Measurements from ENCODE around the gene ZNF407. TPM values are rescaled to one million over a fixed set of nuclear protein-coding genes. Genes with fewer than 3 reads are reported as not detected.

Gene ZNF407
- total and polyA plus RNA-seq, 2 experiments from 2014 or later, result 2.1 to 10.4 TPM

- TF ChIP-seq ETS1 (IDR thresholded peaks at IDR 0.05) (no peak), EZH2 (IDR thresholded peaks at IDR 0.05; ENCODE audit: low read depth, unreplicated experiment) (no peak), POLR2AphosphoS5 (IDR thresholded peaks at IDR 0.05; ENCODE audit: low read depth) (no peak), ZNF462 (CRISPR knock-in tag; IDR thresholded peaks at IDR 0.05) (no peak), ZNF331 (CRISPR knock-in tag; IDR thresholded peaks at IDR 0.05; ENCODE audit: low read depth) (no peak), JUNB (IDR thresholded peaks at IDR 0.05; ENCODE audit: unreplicated experiment) (no peak), CTCF (conservative IDR thresholded peaks at IDR 0.05; ENCODE audit: low read depth in 2 of 2) (no peak)
- no peak overlapping the region for H3K27ac ChIP-seq (ENCODE audit: low read depth)
- H3K27me3 ChIP-seq (ENCODE audit: insufficient read depth), result no peaks in the 10 kb centered on the region
- ATAC-seq (no peak), DNase-seq (ENCODE audit: low spot score) (no peak)
- Mint-ChIP-seq H3K9me3 (peaks cover 35% of the 10 kb centered on the region), H3K27me3 (ENCODE audit: insufficient read depth, low read depth, poor library complexity) (peaks cover 4% of the 10 kb centered on the region), H3K4me1 (no peaks in the 10 kb centered on the region), H3K4me3 (no peak overlapping the region), H3K27ac (no peak overlapping the region), H3K36me3 (ENCODE audit: low read depth) (peaks cover 18% of the 10 kb centered on the region)
- no peaks in the 10 kb centered on the region for H3K79me2 ChIP-seq (replicated peaks; ENCODE audit: insufficient read depth)
- no peaks in the 10 kb centered on the region for H3K4me1 ChIP-seq (ENCODE audit: insufficient read depth)
- H4K20me1 ChIP-seq (replicated peaks; ENCODE audit: insufficient read depth), result no peaks in the 10 kb centered on the region
- H3F3A ChIP-seq (replicated peaks; ENCODE audit: low read depth), result no peaks in the 10 kb centered on the region
- no peak overlapping the region for H3K4me3 ChIP-seq
- no peaks in the 10 kb centered on the region for H3K36me3 ChIP-seq (ENCODE audit: insufficient read depth)
- no peaks in the 10 kb centered on the region for H3K9me2 ChIP-seq (ENCODE audit: insufficient read depth)
- H3K4me2 ChIP-seq, result no peak overlapping the region
- H2AFZ ChIP-seq, result no peak overlapping the region
Measured at GRCh38 chr18:74562131-74562730, 35.4 kb upstream of the ZNF407 start.
